Omental fat pad (tissue), 4 donors: Measurements from ENCODE around the gene TRIM52. TPM values are rescaled to one million over a fixed set of nuclear protein-coding genes. Genes with fewer than 3 reads are reported as not detected.

Experiments used
- ATAC-seq: fragments of 150-250 bp; one replicate; pipeline ENCODE4 v1.9.1; 2016; ENCODE audit warnings: mild to moderate bottlenecking, moderate library complexity; ENCODE audit not compliant: low FRiP score
- DNase-seq: peaks from one replicate; pipeline ENCODE4 v3.0.0-alpha.2; 2019; ENCODE audit warnings: low spot score
- total RNA-seq, 4 donors: library from RNA; depleted of rRNA; stranded (reverse); fragments of >200 nt; gene quantifications; one replicate each; pipeline ENCODE4 v1.1.0, GENCODE V29; 2016
- TF ChIP-seq, protein P1 (sequence below), 3 donors: fragments of 450-650 bp; IDR thresholded peaks; one replicate each; pipeline ENCODE4 v1.5.1; 2016 to 2017; ENCODE audit warnings: antibody characterized with exemption in 3 of 3, mild to moderate bottlenecking in 3 of 3, moderate library complexity in 2 of 3

TRIM52 gene
- total RNA-seq, 4 donors from 2014 or later: 9.8 to 19.7 (median 14.5) TPM

GRCh38 chr5:181221792-181222629 is 38.9 kb downstream of the TRIM52 start:
- ATAC-seq: peak; percentile 38
- DNase-seq: peak; percentile 99
- TF ChIP-seq, protein P1, sequence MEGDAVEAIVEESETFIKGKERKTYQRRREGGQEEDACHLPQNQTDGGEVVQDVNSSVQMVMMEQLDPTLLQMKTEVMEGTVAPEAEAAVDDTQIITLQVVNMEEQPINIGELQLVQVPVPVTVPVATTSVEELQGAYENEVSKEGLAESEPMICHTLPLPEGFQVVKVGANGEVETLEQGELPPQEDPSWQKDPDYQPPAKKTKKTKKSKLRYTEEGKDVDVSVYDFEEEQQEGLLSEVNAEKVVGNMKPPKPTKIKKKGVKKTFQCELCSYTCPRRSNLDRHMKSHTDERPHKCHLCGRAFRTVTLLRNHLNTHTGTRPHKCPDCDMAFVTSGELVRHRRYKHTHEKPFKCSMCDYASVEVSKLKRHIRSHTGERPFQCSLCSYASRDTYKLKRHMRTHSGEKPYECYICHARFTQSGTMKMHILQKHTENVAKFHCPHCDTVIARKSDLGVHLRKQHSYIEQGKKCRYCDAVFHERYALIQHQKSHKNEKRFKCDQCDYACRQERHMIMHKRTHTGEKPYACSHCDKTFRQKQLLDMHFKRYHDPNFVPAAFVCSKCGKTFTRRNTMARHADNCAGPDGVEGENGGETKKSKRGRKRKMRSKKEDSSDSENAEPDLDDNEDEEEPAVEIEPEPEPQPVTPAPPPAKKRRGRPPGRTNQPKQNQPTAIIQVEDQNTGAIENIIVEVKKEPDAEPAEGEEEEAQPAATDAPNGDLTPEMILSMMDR (IDR thresholded peaks at IDR 0.05): no peak

GRCh38 chr5:181221105-181221791 is 39.7 kb downstream of the TRIM52 start:
- DNase-seq (no peak), ATAC-seq (no peak)
- TF ChIP-seq, protein P1 (IDR thresholded peaks at IDR 0.05): no peak

GRCh38 chr5:181220178-181220515 is 40.8 kb downstream of the TRIM52 start:
- DNase-seq: no peak
- ATAC-seq: no peak
- TF ChIP-seq, protein P1 (IDR thresholded peaks at IDR 0.05): no peak

DNA sequence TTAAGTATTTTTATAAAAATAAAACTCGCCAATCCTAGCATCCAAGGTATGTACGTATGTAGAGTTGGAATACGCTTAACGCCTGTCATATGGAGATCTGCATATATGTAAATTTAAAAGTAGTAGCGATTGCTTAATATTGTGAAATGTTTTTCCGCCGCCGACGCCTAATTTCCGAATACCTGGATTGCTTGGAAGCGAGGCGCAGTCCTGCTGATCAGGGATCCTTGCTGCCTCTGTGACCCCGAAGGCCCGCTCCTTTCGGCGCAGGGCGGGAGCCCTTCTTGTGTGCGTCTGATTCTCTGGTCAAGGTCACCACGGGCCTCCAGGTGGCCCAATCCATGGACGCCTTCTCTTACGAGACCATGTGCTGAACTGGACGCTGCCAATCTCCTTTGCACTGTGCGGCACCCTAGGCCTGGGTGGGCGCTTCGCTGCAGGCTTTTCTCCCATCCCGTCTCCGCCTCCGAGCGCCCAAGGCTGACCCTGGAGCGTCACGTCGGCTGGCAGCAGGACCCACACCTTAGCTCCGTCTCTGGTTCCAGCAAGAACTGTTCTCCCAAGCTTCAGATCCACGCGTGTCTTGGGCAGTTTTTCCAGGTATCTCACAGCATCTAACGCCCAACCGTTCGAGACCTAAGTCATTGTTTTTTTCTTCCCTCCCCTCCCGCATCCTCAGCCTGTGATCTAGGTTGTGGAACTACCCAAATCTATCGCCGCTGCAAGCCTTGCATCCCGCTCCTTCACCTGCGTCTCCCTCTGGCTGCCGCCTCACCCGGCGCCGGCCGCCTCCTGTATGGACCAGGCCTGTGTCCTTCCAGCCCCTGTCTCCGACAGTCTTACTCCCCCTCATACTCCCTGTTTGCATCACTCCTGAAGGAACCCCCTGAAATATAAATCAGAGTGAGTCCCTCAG is 41.4 kb downstream of the TRIM52 start:
- ATAC-seq: no peak
- TF ChIP-seq, protein P1 (IDR thresholded peaks at IDR 0.05): no peak
- no peak for DNase-seq

GRCh38 chr5:181218795-181219124 is 42.2 kb downstream of the TRIM52 start:
- TF ChIP-seq, protein P1 (IDR thresholded peaks at IDR 0.05): no peak
- ATAC-seq: no peak
- no peak for DNase-seq

GRCh38 chr5:181217803-181218062 is 43.2 kb downstream of the TRIM52 start:
- TF ChIP-seq, protein P1 (IDR thresholded peaks at IDR 0.05): no peak
- peak; percentile 5 for ATAC-seq
- no peak for DNase-seq
